Measurements from ENCODE around the gene PCDH8. TPM values are rescaled to one million over a fixed set of nuclear protein-coding genes. Genes with fewer than 3 reads are reported as not detected.

The PCDH8 gene
- total RNA-seq, 1 donor: not detected

- TF ChIP-seq, protein P1, sequence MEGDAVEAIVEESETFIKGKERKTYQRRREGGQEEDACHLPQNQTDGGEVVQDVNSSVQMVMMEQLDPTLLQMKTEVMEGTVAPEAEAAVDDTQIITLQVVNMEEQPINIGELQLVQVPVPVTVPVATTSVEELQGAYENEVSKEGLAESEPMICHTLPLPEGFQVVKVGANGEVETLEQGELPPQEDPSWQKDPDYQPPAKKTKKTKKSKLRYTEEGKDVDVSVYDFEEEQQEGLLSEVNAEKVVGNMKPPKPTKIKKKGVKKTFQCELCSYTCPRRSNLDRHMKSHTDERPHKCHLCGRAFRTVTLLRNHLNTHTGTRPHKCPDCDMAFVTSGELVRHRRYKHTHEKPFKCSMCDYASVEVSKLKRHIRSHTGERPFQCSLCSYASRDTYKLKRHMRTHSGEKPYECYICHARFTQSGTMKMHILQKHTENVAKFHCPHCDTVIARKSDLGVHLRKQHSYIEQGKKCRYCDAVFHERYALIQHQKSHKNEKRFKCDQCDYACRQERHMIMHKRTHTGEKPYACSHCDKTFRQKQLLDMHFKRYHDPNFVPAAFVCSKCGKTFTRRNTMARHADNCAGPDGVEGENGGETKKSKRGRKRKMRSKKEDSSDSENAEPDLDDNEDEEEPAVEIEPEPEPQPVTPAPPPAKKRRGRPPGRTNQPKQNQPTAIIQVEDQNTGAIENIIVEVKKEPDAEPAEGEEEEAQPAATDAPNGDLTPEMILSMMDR (IDR thresholded peaks at IDR 0.05; ENCODE audit: insufficient read depth, low read depth, low read length): no peak
- peak; percentile 2 for DNase-seq (ENCODE audit: low read depth)
- H3K4me3 ChIP-seq (ENCODE audit: low read depth, low read length): peak overlapping the region; percentile 56
Observed at GRCh38 chr13:52851137-52851962, 2.9 kb upstream of the PCDH8 start.

- TF ChIP-seq, protein P1 (IDR thresholded peaks at IDR 0.05; ENCODE audit: insufficient read depth, low read depth, low read length): no peak
- H3K4me3 ChIP-seq (ENCODE audit: low read depth, low read length): peak overlapping the region; percentile 56
- DNase-seq (ENCODE audit: low read depth): peak; percentile 17
Observed at GRCh38 chr13:52850396-52851136, 2.1 kb upstream of the PCDH8 start.

DNA sequence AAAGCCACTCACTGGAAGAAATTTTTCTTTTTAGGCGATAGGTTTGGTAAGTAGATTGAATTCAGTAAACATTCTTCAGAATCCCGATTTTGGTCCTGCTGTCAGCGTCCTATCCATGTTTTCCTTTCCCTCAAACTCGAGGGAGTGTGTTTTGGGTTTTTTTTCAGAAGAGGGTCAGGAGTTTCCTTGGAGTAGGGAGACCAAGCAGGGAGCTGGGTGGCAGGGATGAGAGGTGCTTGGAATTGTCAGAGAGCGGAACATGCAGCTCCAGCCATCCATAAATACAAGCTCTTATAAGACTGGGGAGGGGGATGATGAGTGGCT is 1.6 kb upstream of the PCDH8 start:
- TF ChIP-seq, protein P1 (IDR thresholded peaks at IDR 0.05; ENCODE audit: insufficient read depth, low read depth, low read length): no peak
- H3K4me3 ChIP-seq (ENCODE audit: low read depth, low read length): no peak overlapping the region
- no peak for DNase-seq (ENCODE audit: low read depth)

DNA sequence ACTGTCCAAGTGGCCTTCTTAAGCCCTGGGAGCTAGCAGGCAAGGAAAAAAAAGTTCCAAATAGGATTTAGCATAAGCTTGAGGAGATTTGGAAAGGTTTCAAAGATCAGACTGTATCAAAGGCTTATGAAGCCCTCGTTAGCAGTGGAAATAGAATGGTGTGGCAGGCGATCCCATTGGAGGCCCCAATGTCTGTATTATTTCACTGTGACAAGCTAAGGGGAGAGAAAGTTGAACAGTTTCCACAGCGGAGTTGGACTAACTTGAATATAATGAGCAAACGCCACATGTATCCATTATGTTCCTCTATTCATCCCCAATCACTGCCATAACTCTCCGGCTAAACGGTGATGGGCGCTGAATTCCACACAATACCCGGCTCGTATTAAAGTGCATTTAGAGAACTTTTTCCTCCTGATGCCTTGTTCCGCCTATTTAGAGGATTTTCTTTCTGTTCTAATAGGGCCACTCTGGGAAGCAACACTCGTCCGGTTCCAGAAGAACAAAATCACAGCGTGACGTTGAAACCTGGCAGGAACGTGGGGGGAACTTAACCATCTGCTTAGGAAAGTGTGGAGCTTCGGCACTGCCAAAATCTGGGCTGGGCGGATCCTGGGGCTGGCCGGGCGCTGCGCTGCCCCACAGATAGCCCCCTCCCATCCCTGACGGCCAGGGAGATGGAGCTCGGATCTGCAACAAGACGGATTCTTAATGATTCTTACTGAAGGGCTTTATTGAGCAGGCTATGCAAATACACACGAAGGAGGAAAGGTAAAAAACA is 1.0 kb upstream of the PCDH8 start:
- no peak for DNase-seq (ENCODE audit: low read depth)
- TF ChIP-seq, protein P1 (IDR thresholded peaks at IDR 0.05; ENCODE audit: insufficient read depth, low read depth, low read length): no peak
- H3K4me3 ChIP-seq (ENCODE audit: low read depth, low read length): no peak overlapping the region

- TF ChIP-seq, protein P1 (IDR thresholded peaks at IDR 0.05; ENCODE audit: insufficient read depth, low read depth, low read length): no peak
- DNase-seq (ENCODE audit: low read depth): no peak
- H3K4me3 ChIP-seq (ENCODE audit: low read depth, low read length): no peak overlapping the region
Observed at GRCh38 chr13:52847682-52848432, 583 bp downstream of the PCDH8 start.

DNA sequence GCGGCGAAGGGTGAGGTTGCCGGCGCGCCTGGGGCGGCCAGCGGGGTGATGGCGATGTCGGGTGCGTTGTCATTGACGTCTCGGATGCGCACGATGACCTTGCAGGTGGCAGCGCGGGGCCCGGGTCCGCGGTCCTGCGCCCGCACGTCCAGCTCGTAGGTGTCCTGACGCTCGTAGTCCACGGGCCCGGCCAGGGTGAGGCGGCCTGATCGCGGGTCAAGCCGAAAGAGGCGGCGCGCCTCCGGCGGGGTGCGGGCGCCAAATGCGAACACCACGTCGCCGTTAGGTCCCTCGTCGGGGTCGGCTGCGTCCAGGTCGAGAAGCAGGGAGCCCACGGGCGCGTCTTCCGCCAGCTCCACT is 1.1 kb downstream of the PCDH8 start:
- DNase-seq (ENCODE audit: low read depth): no peak
- H3K4me3 ChIP-seq (ENCODE audit: low read depth, low read length): no peak overlapping the region
- TF ChIP-seq, protein P1 (IDR thresholded peaks at IDR 0.05; ENCODE audit: insufficient read depth, low read depth, low read length): no peak

Measured in fibroblast of villous mesenchyme (primary cell).